B cell (primary cell): Measurements from ENCODE around the gene TCP10L. TPM values are rescaled to one million over a fixed set of nuclear protein-coding genes. Genes with fewer than 3 reads are reported as not detected.

Experiments used
- ATAC-seq: fragments of 200-7000 bp; cut with Tn5 transposase; one replicate; pipeline ENCODE4 v1.10.0; 2021; ENCODE audit warnings: low read depth, mild to moderate bottlenecking, moderate number of reproducible peaks, moderate library complexity
- CTCF ChIA-PET: fragments of 350-600 bp; sonication (Branson Sonifier 250); formaldehyde crosslinking; loops from one replicate; lab custom pipeline; 2021; ENCODE audit warnings: antibody characterized with exemption, inconsistent platforms; lab: Charles Lee
- POLR2A ChIA-PET: fragments of 350-600 bp; sonication (Branson Sonifier 250); formaldehyde crosslinking; loops from one replicate; lab custom pipeline; 2021; ENCODE audit warnings: antibody characterized with exemption; lab: Charles Lee
- DNase-seq: peaks from one replicate; pipeline ENCODE4 v3.0.0; 2013
- H2AFZ ChIP-seq: 2 replicates; pipeline ENCODE4 v1.6.1; 2012; ENCODE audit warnings: mild to moderate bottlenecking, low read depth, low read length; ENCODE audit not compliant: insufficient read depth, poor library complexity, severe bottlenecking
- H3K27ac ChIP-seq, 2 donors: 1 replicate in 1 of 2; 2 replicates in 1 of 2; pipeline ENCODE4 v1.5.1; 2012 to 2013; ENCODE audit warnings: low read length in 2 of 2, mild to moderate bottlenecking in 2 of 2, moderate library complexity in 1 of 2
- H3K27me3 ChIP-seq, 4 experiments: fragments of 200-600 bp in 1 of 4; sonication (generic) in 1 of 4; replicated peaks in 1 of 4; 1 replicate in 2 of 4; 2 replicates in 2 of 4; pipeline versions ENCODE4 v1.6.1 to v1.7.0; 2013 to 2016; ENCODE audit warnings: low read length in 3 of 4, mild to moderate bottlenecking in 2 of 4, mixed read lengths in 1 of 4, moderate library complexity in 1 of 4; ENCODE audit not compliant: insufficient read depth in 4 of 4, control insufficient read depth in 3 of 4; ENCODE audit errors: control extremely low read depth in 1 of 4
- H3K36me3 ChIP-seq, 2 experiments: replicated peaks in 1 of 2; 1 replicate in 1 of 2; 2 replicates in 1 of 2; pipeline versions ENCODE4 v1.6.1 to v1.7.1; 2013; ENCODE audit warnings: low read length in 1 of 2; ENCODE audit not compliant: insufficient read depth in 2 of 2, control insufficient read depth in 1 of 2; ENCODE audit errors: control extremely low read depth in 1 of 2, extremely low read depth in 1 of 2
- H3K4me1 ChIP-seq, 2 donors: fragments of 200-600 bp in 1 of 2; sonication (generic) in 1 of 2; 1 replicate in 1 of 2; 2 replicates in 1 of 2; pipeline versions ENCODE4 v1.5.1 to v1.6.1; 2013 to 2017; ENCODE audit warnings: low read length in 2 of 2; ENCODE audit not compliant: control insufficient read depth in 2 of 2, insufficient read depth in 2 of 2
- H3K4me2 ChIP-seq: replicated peaks from 2 replicates; pipeline ENCODE3; 2012; ENCODE audit warnings: mild to moderate bottlenecking, low read depth, low read length; ENCODE audit not compliant: poor library complexity, severe bottlenecking
- H3K4me3 ChIP-seq, 5 experiments: fragments of 200-600 bp in 1 of 5; sonication (generic) in 1 of 5; 1 replicate in 3 of 5; 2 replicates in 2 of 5; pipeline versions ENCODE4 v1.5.1 to v1.7.0; 2011 to 2016; ENCODE audit warnings: low read length in 4 of 5, mild to moderate bottlenecking in 4 of 5, low read depth in 2 of 5, control low read depth in 1 of 5, moderate library complexity in 1 of 5; ENCODE audit not compliant: insufficient read depth in 1 of 5; ENCODE audit errors: control extremely low read depth in 1 of 5, extremely low read depth in 1 of 5
- H3K79me2 ChIP-seq: fragments of 200-600 bp; sonication (generic); one replicate; pipeline ENCODE4 v1.6.0; 2016; ENCODE audit warnings: low read length; ENCODE audit not compliant: control insufficient read depth, insufficient read depth
- H3K9ac ChIP-seq: fragments of 200-600 bp; sonication (generic); 2 replicates; pipeline ENCODE4 v1.6.1; 2017; ENCODE audit warnings: mild to moderate bottlenecking, low read length, moderate library complexity
- H3K9me3 ChIP-seq, 3 donors: one replicate each; pipeline versions ENCODE4 v1.6.1 to v1.7.1; 2013; ENCODE audit warnings: low read length in 2 of 3; ENCODE audit not compliant: control insufficient read depth in 2 of 3, insufficient read depth in 1 of 3; ENCODE audit errors: control extremely low read depth in 1 of 3
- H4K20me1 ChIP-seq: 2 replicates; pipeline ENCODE4 v1.6.0; 2012; ENCODE audit warnings: mild to moderate bottlenecking, low read length; ENCODE audit not compliant: insufficient read depth, control insufficient read depth, poor library complexity, severe bottlenecking
- H3K27ac Mint-ChIP-seq: one replicate; pipeline ENCODE4 v1.8.0; 2021; ENCODE audit warnings: mixed read lengths
- H3K27me3 Mint-ChIP-seq: one replicate; pipeline ENCODE4 v1.8.0; 2021; ENCODE audit warnings: mixed read lengths
- H3K4me1 Mint-ChIP-seq: one replicate; pipeline ENCODE4 v1.8.0; 2021; ENCODE audit warnings: mixed read lengths
- H3K4me3 Mint-ChIP-seq: one replicate; pipeline ENCODE4 v1.8.0; 2021; ENCODE audit warnings: mixed read lengths
- H3K9me3 Mint-ChIP-seq: one replicate; pipeline ENCODE4 v1.8.0; 2022; ENCODE audit warnings: mixed read lengths; ENCODE audit not compliant: insufficient read depth
- CTCF ChIP-seq: fragments of 200-600 bp; IDR thresholded peaks from one replicate; pipeline ENCODE4 v1.8.0; 2022; ENCODE audit warnings: antibody characterized with exemption, mild to moderate bottlenecking
- EZH2 ChIP-seq: IDR thresholded peaks from 2 replicates; pipeline ENCODE4 v1.6.1; 2012; ENCODE audit warnings: borderline replicate concordance, low read depth, mild to moderate bottlenecking, moderate library complexity, low read length; ENCODE audit not compliant: insufficient read depth, poor library complexity, severe bottlenecking
- WGBS: methylation state at CpG from one replicate; pipeline ENCODE4 v1.1.5; 2013; ENCODE audit warnings: missing lambda C conversion rate; ENCODE audit not compliant: insufficient coverage; 5-methylcytosine and 5-hydroxymethylcytosine counted together
- intact Hi-C: fragments of 100-400 bp; cut with micrococcal nuclease; formaldehyde crosslinking; loops from one replicate; pipeline ENCODE4 v1.10.0; 2022
- polyA plus RNA-seq: library from polyadenylated mRNA; depleted of rRNA; stranded (reverse); fragments of >200 nt; gene quantifications from 2 replicates; pipeline ENCODE4 v1.2.3, GENCODE V29; 2012
- total RNA-seq, 2 donors: library from RNA; stranded (reverse); fragments of 120-200 nt in 1 of 2; gene quantifications; 1 replicate in 1 of 2; 2 replicates in 1 of 2; pipeline versions ENCODE4 v1.2.3 to v1.2.4, GENCODE V29; 2013 to 2022

Gene TCP10L
- total and polyA plus RNA-seq, 2 donors (not counting 1 experiment from before 2014, with no cell fraction given) = 0.39 TPM

- Mint-ChIP-seq H3K27ac (no peak overlapping the region), H3K27me3 (no peaks in the 10 kb centered on the region), H3K9me3 (no peaks in the 10 kb centered on the region), H3K4me1 (no peaks in the 10 kb centered on the region), H3K4me3 (no peak overlapping the region)
- no peak for DNase-seq
- Histone ChIP-seq H3K4me1 (no peaks in the 10 kb centered on the region), H3K79me2 (no peaks in the 10 kb centered on the region), H3K4me3 (no peak overlapping the region), H3K4me2 (no peak overlapping the region), H3K9me3 (peaks cover 0 to 1% (median 0%) of the 10 kb centered on the region in 3 donors), H4K20me1 (no peaks in the 10 kb centered on the region), H3K9ac (no peak overlapping the region), H3K36me3 (no peaks in the 10 kb centered on the region), H3K27me3 (no peaks in the 10 kb centered on the region), H3K27ac (no peak overlapping the region), H2AFZ (no peak overlapping the region)
- intact Hi-C loops = no loop called here
- TF ChIP-seq EZH2 (no peak), CTCF (no peak)
- CTCF ChIA-PET = no interaction called here
- ATAC-seq = no peak
- POLR2A ChIA-PET = no interaction called here
- WGBS = 96% methylated on average over 9 of the region's 9 CpGs
Measured at GRCh38 chr21:32585970-32586369, 647 bp upstream of the TCP10L start.

- Histone ChIP-seq H3K4me3 (no peak overlapping the region), H3K4me2 (no peak overlapping the region), H3K9me3 (peaks cover 0 to 2% (median 0%) of the 10 kb centered on the region in 3 donors), H2AFZ (no peak overlapping the region), H3K36me3 (no peaks in the 10 kb centered on the region), H4K20me1 (no peaks in the 10 kb centered on the region), H3K4me1 (no peaks in the 10 kb centered on the region), H3K9ac (no peak overlapping the region), H3K27me3 (no peaks in the 10 kb centered on the region), H3K79me2 (no peaks in the 10 kb centered on the region), H3K27ac (no peak overlapping the region)
- Mint-ChIP-seq H3K27me3 (no peaks in the 10 kb centered on the region), H3K27ac (no peak overlapping the region), H3K4me3 (no peak overlapping the region), H3K4me1 (no peaks in the 10 kb centered on the region), H3K9me3 (no peaks in the 10 kb centered on the region)
- ChIA-PET CTCF (interaction anchor here (0.8 kb wide), 1 partner anchor 17 kb away, joined by 3 read pairs; no protein-coding TSS in a partner anchor), POLR2A (no interaction called here)
- DNase-seq (no peak), ATAC-seq (no peak)
- TF ChIP-seq CTCF = no peak
- no peak for TF ChIP-seq EZH2
- WGBS = no CpG with 5 or more reads among the region's 8 CpGs
- intact Hi-C loops = no loop called here
Measured at GRCh38 chr21:32584472-32584871, 851 bp downstream of the TCP10L start.
